WTC11 (cell line): Measurements from ENCODE around the gene SMO.

Experiments
- CREM ChIP-seq: sonication (generic); formaldehyde crosslinking; IDR thresholded peaks from 2 replicates; pipeline ENCODE4 v1.8.1; 2022; ENCODE audit warnings: mild to moderate bottlenecking, missing genetic modification reagents, moderate library complexity
- ETV6 ChIP-seq: sonication (generic); formaldehyde crosslinking; IDR thresholded peaks from 2 replicates; pipeline ENCODE4 v1.8.1; 2022; ENCODE audit warnings: mild to moderate bottlenecking, missing genetic modification reagents
- NFYB ChIP-seq: sonication (generic); formaldehyde crosslinking; conservative IDR thresholded peaks from 2 replicates; pipeline ENCODE4 v1.8.0; 2022; ENCODE audit warnings: low read depth, missing genetic modification reagents
- NR2C2 ChIP-seq: sonication (generic); formaldehyde crosslinking; IDR thresholded peaks from 2 replicates; pipeline ENCODE4 v1.8.0; 2022; ENCODE audit warnings: mild to moderate bottlenecking, missing genetic modification reagents
- SP1 ChIP-seq: sonication (generic); formaldehyde crosslinking; conservative IDR thresholded peaks from 2 replicates; pipeline ENCODE4 v1.8.1; 2022; ENCODE audit warnings: missing genetic modification reagents
- TCF7 ChIP-seq: sonication (generic); formaldehyde crosslinking; IDR thresholded peaks from 2 replicates; pipeline ENCODE4 v1.8.0; 2022; ENCODE audit warnings: mild to moderate bottlenecking, low read depth, missing genetic modification reagents, moderate library complexity
- TF ChIP-seq, protein P1 (sequence below): fragments of 200-600 bp; IDR thresholded peaks from 2 replicates; pipeline ENCODE4 v1.8.0; 2022; ENCODE audit warnings: antibody characterized with exemption
- TF ChIP-seq, protein P2 (sequence below): sonication (generic); formaldehyde crosslinking; IDR thresholded peaks from 2 replicates; pipeline ENCODE4 v1.8.1; 2022; ENCODE audit warnings: low read depth, missing genetic modification reagents, borderline replicate concordance
- TF ChIP-seq, protein P3 (sequence below): sonication (generic); formaldehyde crosslinking; IDR thresholded peaks from 2 replicates; pipeline ENCODE4 v1.8.1; 2023; ENCODE audit warnings: mild to moderate bottlenecking, missing genetic modification reagents, moderate library complexity

DNA sequence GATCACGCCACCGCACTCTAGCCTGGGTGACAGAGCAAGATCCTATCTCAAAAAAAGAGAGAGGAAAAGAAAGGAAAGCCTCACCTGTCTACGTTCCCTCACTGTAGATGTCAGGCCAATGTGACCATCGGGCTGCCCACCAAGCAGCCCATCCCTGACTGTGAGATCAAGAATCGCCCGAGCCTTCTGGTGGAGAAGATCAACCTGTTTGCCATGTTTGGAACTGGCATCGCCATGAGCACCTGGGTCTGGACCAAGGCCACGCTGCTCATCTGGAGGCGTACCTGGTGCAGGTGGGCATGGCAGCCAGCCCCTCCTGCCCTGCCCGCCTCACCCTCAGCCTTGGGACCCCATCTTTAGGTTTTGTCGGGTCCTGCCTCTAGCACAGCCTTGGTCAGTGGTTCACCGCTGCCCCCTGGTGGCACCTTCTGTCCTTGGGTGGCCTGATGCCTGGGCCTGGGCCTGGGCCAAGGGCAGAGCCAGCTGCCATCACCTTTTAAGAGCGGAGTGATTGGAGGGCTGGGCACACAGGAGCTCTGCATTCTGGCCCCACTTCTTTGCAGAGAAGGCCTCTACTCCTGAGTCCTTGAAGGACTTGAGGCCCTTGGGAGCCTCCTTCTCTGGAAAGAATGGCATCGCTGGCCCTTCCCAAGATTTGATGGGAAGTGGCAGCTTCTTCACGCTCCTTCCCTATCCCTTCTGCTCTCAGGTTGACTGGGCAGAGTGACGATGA, 22.0 kb downstream of the SMO start:
- no peak for TF ChIP-seq ETV6
- TF ChIP-seq, protein P1, sequence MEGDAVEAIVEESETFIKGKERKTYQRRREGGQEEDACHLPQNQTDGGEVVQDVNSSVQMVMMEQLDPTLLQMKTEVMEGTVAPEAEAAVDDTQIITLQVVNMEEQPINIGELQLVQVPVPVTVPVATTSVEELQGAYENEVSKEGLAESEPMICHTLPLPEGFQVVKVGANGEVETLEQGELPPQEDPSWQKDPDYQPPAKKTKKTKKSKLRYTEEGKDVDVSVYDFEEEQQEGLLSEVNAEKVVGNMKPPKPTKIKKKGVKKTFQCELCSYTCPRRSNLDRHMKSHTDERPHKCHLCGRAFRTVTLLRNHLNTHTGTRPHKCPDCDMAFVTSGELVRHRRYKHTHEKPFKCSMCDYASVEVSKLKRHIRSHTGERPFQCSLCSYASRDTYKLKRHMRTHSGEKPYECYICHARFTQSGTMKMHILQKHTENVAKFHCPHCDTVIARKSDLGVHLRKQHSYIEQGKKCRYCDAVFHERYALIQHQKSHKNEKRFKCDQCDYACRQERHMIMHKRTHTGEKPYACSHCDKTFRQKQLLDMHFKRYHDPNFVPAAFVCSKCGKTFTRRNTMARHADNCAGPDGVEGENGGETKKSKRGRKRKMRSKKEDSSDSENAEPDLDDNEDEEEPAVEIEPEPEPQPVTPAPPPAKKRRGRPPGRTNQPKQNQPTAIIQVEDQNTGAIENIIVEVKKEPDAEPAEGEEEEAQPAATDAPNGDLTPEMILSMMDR: peak; percentile 84
- no peak for TF ChIP-seq TCF7 (CRISPR knock-in tag)
- no peak for TF ChIP-seq CREM (CRISPR knock-in tag)
- TF ChIP-seq, protein P2, sequence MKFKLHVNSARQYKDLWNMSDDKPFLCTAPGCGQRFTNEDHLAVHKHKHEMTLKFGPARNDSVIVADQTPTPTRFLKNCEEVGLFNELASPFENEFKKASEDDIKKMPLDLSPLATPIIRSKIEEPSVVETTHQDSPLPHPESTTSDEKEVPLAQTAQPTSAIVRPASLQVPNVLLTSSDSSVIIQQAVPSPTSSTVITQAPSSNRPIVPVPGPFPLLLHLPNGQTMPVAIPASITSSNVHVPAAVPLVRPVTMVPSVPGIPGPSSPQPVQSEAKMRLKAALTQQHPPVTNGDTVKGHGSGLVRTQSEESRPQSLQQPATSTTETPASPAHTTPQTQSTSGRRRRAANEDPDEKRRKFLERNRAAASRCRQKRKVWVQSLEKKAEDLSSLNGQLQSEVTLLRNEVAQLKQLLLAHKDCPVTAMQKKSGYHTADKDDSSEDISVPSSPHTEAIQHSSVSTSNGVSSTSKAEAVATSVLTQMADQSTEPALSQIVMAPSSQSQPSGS (CRISPR knock-in tag): no peak
- TF ChIP-seq NR2C2 (CRISPR knock-in tag): no peak
- no peak for TF ChIP-seq NFYB (CRISPR knock-in tag)
- no peak for TF ChIP-seq SP1
- TF ChIP-seq, protein P3, sequence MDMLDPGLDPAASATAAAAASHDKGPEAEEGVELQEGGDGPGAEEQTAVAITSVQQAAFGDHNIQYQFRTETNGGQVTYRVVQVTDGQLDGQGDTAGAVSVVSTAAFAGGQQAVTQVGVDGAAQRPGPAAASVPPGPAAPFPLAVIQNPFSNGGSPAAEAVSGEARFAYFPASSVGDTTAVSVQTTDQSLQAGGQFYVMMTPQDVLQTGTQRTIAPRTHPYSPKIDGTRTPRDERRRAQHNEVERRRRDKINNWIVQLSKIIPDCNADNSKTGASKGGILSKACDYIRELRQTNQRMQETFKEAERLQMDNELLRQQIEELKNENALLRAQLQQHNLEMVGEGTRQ (CRISPR knock-in tag): no peak
